Small intestine (tissue), 7 donors: Measurements from ENCODE around the gene SRRT. TPM values are rescaled to one million over a fixed set of nuclear protein-coding genes. Genes with fewer than 3 reads are reported as not detected.

ENCODE experiments used
- DNase-seq, 2 donors: peaks; one replicate each; pipeline versions ENCODE4 v3.0.0 to v3.0.0-alpha.2; 2013
- FAIRE-seq: peaks from 2 replicates; lab custom pipeline; 2012; peaks lifted over from hg19 to GRCh38; lab: Jason Lieb, UNC
- H3K27ac ChIP-seq, 3 donors: one replicate each; pipeline ENCODE4 v1.5.1; 2013; ENCODE audit warnings: low read length in 2 of 3, mild to moderate bottlenecking in 2 of 3, control low read depth in 1 of 3, inconsistent platforms in 1 of 3, low read depth in 1 of 3, moderate library complexity in 1 of 3
- H3K27me3 ChIP-seq, 3 donors: one replicate each; pipeline ENCODE4 v1.6.1; 2013; ENCODE audit warnings: low read length in 3 of 3, inconsistent platforms in 1 of 3; ENCODE audit not compliant: control insufficient read depth in 3 of 3, insufficient read depth in 3 of 3
- H3K36me3 ChIP-seq, 3 donors: one replicate each; pipeline ENCODE4 v1.6.1; 2013; ENCODE audit warnings: low read length in 3 of 3, inconsistent platforms in 1 of 3, low read depth in 1 of 3, mild to moderate bottlenecking in 1 of 3, moderate library complexity in 1 of 3; ENCODE audit not compliant: control insufficient read depth in 3 of 3, insufficient read depth in 2 of 3
- H3K4me1 ChIP-seq, 3 donors: one replicate each; pipeline ENCODE4 v1.6.1; 2013; ENCODE audit warnings: low read length in 2 of 3, inconsistent platforms in 1 of 3, low read depth in 1 of 3, mild to moderate bottlenecking in 1 of 3, moderate library complexity in 1 of 3; ENCODE audit not compliant: control insufficient read depth in 3 of 3, insufficient read depth in 2 of 3
- H3K4me3 ChIP-seq, 3 donors: one replicate each; pipeline ENCODE4 v1.5.1; 2013; ENCODE audit warnings: low read length in 3 of 3, control low read depth in 1 of 3, inconsistent platforms in 1 of 3, low read depth in 1 of 3, mild to moderate bottlenecking in 1 of 3, moderate library complexity in 1 of 3
- H3K9me3 ChIP-seq, 2 donors: one replicate each; pipeline ENCODE4 v1.6.1; 2013; ENCODE audit warnings: low read depth in 1 of 2, low read length in 1 of 2; ENCODE audit not compliant: control insufficient read depth in 2 of 2, insufficient read depth in 1 of 2
- WGBS, 3 donors: extraction: QIAGEN DNeasy Blood & Tissue Kit; methylation state at CpG; one replicate each; pipeline ENCODE4 v1.1.7; 2013; 5-methylcytosine and 5-hydroxymethylcytosine counted together
- polyA plus RNA-seq, 4 donors: library from polyadenylated mRNA; stranded (reverse) in 3 of 4; unstranded in 1 of 4; fragments of 200-250 nt in 3 of 4; fragments of 120-200 nt in 1 of 4; gene quantifications; one replicate each; pipeline versions ENCODE4 v1.2.1 to v1.2.3, GENCODE V29; 2013
- donor health status: healthy with polysubstance abuse.
- donor health status: control.
- donor health status: control.
- donor health status: Bipolar disorder and iron deficiency.
- donor health status: healthy.

The SRRT gene
- polyA plus RNA-seq, 4 donors = 77.1 to 113 (median 90.0) TPM

GRCh38 chr7:100881136-100881535 is 6.2 kb downstream of the SRRT start:
- no peak for FAIRE-seq
- H3K4me1 ChIP-seq = peaks cover 3 to 13% (median 9%) of the 10 kb centered on the region in 3 donors
- no peak overlapping the region for H3K4me3 ChIP-seq
- no peak for DNase-seq
- no peaks in the 10 kb centered on the region for H3K27me3 ChIP-seq
- no peak overlapping the region for H3K27ac ChIP-seq
- 96 to 97% (median 97%) methylated on average over 14 to 20 of the region's 20 CpGs for WGBS, 3 donors
- no peaks in the 10 kb centered on the region for H3K9me3 ChIP-seq
- H3K36me3 ChIP-seq = peaks cover 33 to 93% (median 38%) of the 10 kb centered on the region in 3 donors

- Histone ChIP-seq H3K36me3 (peaks cover 35 to 96% (median 47%) of the 10 kb centered on the region in 3 donors), H3K27me3 (no peaks in the 10 kb centered on the region), H3K4me1 (peaks cover 0 to 6% (median 0%) of the 10 kb centered on the region in 3 donors), H3K27ac (no peak overlapping the region), H3K4me3 (no peak overlapping the region), H3K9me3 (no peaks in the 10 kb centered on the region)
- WGBS, 3 donors = 90 to 97% (median 96%) methylated on average over 9 of the region's 9 CpGs
- FAIRE-seq = no peak
- no peak for DNase-seq
Measured at GRCh38 chr7:100882201-100882600, 7.3 kb downstream of the SRRT start.

GRCh38 chr7:100882785-100883526 is 8.1 kb downstream of the SRRT start:
- Histone ChIP-seq H3K4me1 (peaks cover 0 to 13% (median 0%) of the 10 kb centered on the region in 3 donors), H3K27ac (no peak overlapping the region), H3K27me3 (no peaks in the 10 kb centered on the region), H3K36me3 (peaks cover 36 to 96% (median 47%) of the 10 kb centered on the region in 3 donors), H3K9me3 (no peaks in the 10 kb centered on the region), H3K4me3 (no peak overlapping the region)
- DNase-seq (no peak), FAIRE-seq (no peak)
- 94 to 97% (median 97%) methylated on average over 24 of the region's 24 CpGs for WGBS, 3 donors

- Histone ChIP-seq H3K4me3 (no peak overlapping the region), H3K27ac (no peak overlapping the region), H3K36me3 (peaks cover 36 to 92% (median 45%) of the 10 kb centered on the region in 3 donors), H3K27me3 (no peaks in the 10 kb centered on the region), H3K9me3 (no peaks in the 10 kb centered on the region), H3K4me1 (peaks cover 0 to 25% (median 0%) of the 10 kb centered on the region in 3 donors)
- DNase-seq = no peak
- 92% methylated on average over 28 to 29 of the region's 29 CpGs for WGBS, 3 donors
- no peak for FAIRE-seq
Measured at GRCh38 chr7:100884736-100885439, 10.0 kb downstream of the SRRT start.

GRCh38 chr7:100885440-100886141 is 10.7 kb downstream of the SRRT start:
- Histone ChIP-seq H3K27ac (no peak overlapping the region), H3K4me1 (peaks cover 0 to 32% (median 0%) of the 10 kb centered on the region in 3 donors), H3K36me3 (peaks cover 36 to 85% (median 45%) of the 10 kb centered on the region in 3 donors), H3K9me3 (no peaks in the 10 kb centered on the region), H3K4me3 (no peak overlapping the region), H3K27me3 (no peaks in the 10 kb centered on the region)
- no peak for DNase-seq
- WGBS, 3 donors = 70 to 76% (median 75%) methylated on average over 22 of the region's 22 CpGs
- FAIRE-seq = no peak

- WGBS, 3 donors = 90 to 94% (median 91%) methylated on average over 27 of the region's 27 CpGs
- Histone ChIP-seq H3K27me3 (peaks cover 0 to 7% (median 0%) of the 10 kb centered on the region in 3 donors), H3K9me3 (no peaks in the 10 kb centered on the region), H3K4me1 (peaks cover 0 to 38% (median 2%) of the 10 kb centered on the region in 3 donors), H3K27ac (no peak overlapping the region), H3K36me3 (peaks cover 36 to 78% (median 43%) of the 10 kb centered on the region in 3 donors), H3K4me3 (no peak overlapping the region)
- FAIRE-seq (no peak), DNase-seq (no peak)
Measured at GRCh38 chr7:100886142-100886935, 11.4 kb downstream of the SRRT start.

GRCh38 chr7:100886936-100887515 is 12.1 kb downstream of the SRRT start:
- 81 to 90% (median 85%) methylated on average over 25 of the region's 25 CpGs for WGBS, 3 donors
- FAIRE-seq = no peak
- Histone ChIP-seq H3K9me3 (no peaks in the 10 kb centered on the region), H3K36me3 (peaks cover 30 to 71% (median 39%) of the 10 kb centered on the region in 3 donors), H3K27ac (peak overlapping the region in 2 of 3 donors; percentile 36 to 85), H3K4me1 (peaks cover 0 to 38% (median 2%) of the 10 kb centered on the region in 3 donors), H3K4me3 (no peak overlapping the region), H3K27me3 (peaks cover 0 to 13% (median 0%) of the 10 kb centered on the region in 3 donors)
- no peak for DNase-seq
